ENCODE data around the gene SSNA1.

DNA sequence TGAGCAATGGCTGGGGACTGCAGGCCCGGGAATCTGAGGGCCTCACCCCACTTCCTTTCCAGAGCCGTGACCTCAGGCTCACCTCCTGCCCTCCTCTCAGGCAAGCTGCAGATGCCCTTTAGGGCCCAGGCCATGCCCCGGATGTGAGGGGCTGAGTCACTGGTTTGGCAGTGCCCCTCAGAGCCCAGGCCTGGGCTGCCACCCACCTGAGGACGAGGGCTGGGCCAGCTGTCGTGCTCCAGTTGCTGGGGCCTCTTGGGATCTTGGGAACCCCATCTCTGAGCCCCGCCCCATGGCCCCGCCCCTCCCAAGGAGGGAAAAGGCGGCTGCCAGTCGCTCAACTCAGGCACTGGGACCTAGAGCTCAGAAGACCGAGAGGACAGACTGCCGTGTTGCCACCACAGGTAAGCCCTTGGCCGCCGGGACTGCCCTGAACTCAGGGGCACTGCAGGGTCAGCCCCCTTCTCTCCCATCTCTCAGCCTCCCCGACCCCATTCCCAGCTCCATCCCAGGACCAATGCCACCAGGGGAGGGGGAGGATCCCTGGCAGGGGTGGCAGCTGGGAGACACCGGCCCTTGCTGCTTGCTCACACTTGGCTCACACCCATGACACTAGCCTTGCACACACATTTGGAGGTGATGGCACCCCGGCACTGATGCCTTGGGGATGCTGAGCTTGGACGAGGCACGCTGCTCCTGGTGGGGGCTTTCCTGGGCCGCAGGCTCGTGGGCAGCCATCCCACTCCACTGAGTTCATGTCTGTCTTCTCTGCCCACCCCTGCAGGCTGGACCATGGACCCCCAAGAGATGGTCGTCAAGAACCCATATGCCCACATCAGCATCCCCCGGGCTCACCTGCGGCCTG is 36.6 kb downstream of the SSNA1 start, which contains the start of gene CYSRT1:
- TF ChIP-seq POLR2AphosphoS5 (IDR thresholded peaks at IDR 0.05; ENCODE audit: borderline replicate concordance, low read depth, low read length) (no peak), EZH2 (IDR thresholded peaks at IDR 0.05) (no peak), FOXP2 (optimal IDR thresholded peaks at IDR 0.05; ENCODE audit: control extremely low read depth, extremely low read length, insufficient read depth) (no peak)
